ENCODE measurements around the gene MRPL51. TPM values are rescaled to one million over a fixed set of nuclear protein-coding genes. Genes with fewer than 3 reads are reported as not detected.

The MRPL51 gene
- total RNA-seq: 134 TPM

DNA sequence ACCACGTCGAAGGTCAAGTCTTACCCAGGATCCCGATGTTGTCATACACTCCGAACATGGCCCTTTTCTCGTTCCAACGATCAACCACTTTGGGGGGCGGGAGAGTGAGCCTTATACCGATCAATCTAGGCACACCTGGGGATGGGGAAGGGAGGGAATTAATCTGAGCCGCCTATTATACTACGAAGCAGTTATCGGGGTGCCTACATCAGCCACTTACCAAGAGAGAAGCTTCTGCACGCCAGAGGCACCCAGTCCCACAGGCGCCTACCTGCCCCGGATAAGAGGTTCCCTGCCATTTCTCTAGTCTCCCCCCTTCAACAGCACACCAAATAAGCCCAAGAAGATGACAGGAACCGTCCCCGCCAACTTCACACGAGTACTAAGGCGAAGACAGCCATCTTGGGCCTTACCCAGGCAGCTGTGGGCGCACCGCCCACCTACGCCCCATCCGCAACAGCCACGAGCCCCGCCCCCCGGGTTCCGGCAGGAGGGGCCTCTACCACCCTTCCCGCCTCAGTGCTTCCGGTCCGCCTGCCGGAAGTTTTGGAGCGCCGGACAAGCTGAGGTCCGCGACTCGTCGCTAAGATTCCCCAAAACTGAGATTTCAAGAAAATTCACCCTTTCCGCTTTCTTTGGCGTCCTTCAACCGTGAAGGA is at the start of gene MRPL51:
MRPL51 (minus strand) TSS at position 425 of the 659 bp plus-strand sequence; CDS start at position 299, 126 bp downstream.
- DNase-seq (ENCODE audit: low spot score): peak; percentile 97

- peak; percentile 73 for DNase-seq (ENCODE audit: low spot score)
These were observed 49.3 kb upstream of the MRPL51 start for GRCh38 chr12:6542209-6543009.

GRCh38 chr12:6541371-6542165 is 48.5 kb upstream of the MRPL51 start:
- no peak for DNase-seq (ENCODE audit: low spot score)

DNA sequence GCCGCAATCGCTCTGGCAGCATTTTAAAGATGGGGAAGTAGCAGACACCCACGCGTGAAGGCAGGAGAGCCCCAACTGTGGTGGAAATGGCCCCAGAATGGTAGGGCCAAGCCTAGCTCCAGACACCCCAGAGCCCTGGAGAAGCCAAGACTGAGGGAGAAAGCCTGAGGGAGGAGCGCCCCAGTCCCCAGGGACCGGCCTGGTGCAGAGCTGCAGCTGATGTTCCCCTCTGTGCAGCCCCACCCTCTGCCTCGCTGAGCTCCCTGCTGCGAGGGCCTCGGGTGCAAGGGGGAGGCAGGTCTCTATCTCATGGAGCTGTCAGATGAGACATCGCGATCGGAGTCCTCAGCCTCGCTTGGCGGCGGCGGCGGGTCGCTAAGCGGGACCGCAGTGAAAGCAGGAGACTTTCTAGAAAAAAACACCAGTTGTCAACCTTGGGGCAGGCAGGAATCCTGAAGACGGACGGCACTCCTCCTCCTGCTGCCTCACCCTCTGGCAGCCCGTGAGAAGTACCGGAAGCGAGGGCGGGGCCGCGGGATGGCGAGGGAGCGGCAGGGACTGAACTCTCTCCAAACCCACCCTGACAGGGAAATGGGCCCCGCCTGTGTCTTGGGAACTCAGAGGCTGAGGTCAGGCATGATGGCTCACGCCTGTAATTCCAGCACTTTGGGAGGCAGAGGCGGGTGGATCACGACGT is 47.3 kb upstream of the MRPL51 start:
- DNase-seq (ENCODE audit: low spot score): peak; percentile 87

DNA sequence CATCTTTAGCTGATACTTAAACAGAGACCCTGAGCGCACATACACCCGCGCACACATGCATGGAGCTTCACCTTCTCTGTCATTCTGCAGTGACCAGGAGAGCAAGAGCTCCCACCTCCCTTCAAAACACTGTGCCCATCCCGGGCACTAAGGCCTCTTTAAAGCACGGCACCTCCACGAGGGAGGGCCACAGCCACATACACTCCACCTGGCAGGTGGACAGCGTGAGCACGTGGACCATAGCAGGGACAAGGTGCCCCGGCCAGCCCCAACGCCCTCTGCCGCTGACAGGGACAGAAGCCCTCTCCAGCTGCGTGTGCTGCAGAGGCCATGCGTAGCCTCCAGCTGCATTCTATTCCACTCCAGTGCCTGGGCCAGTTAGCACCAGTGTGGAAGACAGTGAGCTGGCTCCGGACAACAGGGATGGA is 46.7 kb upstream of the MRPL51 start:
- no peak for DNase-seq (ENCODE audit: low spot score)

DNA sequence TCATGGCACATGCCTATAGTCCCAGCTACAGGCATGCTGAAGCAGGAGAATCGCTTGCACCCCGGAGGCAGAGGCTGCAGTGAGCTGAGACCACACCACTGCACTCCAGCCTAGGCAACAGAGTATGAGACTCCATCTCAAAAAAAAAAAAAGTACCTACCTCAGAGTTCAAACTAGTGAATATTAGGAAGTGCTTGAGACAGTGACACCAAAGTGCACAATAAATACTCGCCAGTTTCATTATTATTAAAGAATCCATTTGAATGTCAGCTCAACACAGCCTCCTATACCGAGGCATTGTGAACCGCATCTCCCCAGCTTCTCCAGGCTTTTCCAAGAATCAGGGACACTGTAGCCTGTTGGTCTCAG is 46.2 kb upstream of the MRPL51 start:
- DNase-seq (ENCODE audit: low spot score): no peak

DNA sequence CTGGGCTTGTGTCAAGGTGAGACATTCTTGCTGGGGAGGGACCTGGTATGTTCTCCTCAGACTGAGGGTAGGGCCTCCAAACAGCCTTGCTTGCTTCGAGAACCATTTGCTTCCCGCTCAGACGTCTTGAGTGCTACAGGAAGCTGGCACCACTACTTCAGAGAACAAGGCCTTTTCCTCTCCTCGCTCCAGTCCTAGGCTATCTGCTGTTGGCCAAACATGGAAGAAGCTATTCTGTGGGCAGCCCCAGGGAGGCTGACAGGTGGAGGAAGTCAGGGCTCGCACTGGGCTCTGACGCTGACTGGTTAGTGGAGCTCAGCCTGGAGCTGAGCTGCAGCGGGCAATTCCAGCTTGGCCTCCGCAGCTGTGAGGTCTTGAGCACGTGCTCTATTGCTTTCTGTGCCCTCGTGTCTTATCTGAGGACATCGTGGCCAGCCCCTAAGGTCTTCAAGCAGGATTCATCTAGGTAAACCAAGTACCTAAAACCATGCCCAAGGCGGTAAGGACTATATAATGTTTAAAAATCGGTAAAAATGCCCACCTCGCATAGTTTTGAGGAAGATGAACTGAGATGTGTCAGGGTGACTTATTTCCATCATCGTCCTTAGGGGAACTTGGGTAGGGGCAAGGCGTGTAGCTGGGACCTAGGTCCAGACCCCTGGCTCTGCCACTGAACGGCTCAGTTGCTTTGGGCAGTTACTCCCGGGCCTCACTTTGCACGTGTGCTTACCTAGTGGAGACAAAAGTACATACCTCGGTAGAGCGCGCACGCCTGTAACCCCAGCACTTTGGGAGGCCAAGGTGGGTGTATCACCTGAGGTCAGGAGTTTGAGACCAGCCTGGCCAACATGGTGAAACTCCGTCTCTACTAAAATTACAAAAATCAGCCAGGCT is 45.6 kb upstream of the MRPL51 start:
- DNase-seq (ENCODE audit: low spot score): no peak

GRCh38 chr12:6537580-6538419 is 44.7 kb upstream of the MRPL51 start:
- peak; percentile 84 for DNase-seq (ENCODE audit: low spot score)

DNA sequence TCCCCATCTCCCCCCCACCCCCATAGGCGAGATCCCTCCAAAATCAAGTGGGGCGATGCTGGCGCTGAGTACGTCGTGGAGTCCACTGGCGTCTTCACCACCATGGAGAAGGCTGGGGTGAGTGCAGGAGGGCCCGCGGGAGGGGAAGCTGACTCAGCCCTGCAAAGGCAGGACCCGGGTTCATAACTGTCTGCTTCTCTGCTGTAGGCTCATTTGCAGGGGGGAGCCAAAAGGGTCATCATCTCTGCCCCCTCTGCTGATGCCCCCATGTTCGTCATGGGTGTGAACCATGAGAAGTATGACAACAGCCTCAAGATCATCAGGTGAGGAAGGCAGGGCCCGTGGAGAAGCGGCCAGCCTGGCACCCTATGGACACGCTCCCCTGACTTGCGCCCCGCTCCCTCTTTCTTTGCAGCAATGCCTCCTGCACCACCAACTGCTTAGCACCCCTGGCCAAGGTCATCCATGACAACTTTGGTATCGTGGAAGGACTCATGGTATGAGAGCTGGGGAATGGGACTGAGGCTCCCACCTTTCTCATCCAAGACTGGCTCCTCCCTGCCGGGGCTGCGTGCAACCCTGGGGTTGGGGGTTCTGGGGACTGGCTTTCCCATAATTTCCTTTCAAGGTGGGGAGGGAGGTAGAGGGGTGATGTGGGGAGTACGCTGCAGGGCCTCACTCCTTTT is 44.0 kb upstream of the MRPL51 start:
- no peak for DNase-seq (ENCODE audit: low spot score)

DNA sequence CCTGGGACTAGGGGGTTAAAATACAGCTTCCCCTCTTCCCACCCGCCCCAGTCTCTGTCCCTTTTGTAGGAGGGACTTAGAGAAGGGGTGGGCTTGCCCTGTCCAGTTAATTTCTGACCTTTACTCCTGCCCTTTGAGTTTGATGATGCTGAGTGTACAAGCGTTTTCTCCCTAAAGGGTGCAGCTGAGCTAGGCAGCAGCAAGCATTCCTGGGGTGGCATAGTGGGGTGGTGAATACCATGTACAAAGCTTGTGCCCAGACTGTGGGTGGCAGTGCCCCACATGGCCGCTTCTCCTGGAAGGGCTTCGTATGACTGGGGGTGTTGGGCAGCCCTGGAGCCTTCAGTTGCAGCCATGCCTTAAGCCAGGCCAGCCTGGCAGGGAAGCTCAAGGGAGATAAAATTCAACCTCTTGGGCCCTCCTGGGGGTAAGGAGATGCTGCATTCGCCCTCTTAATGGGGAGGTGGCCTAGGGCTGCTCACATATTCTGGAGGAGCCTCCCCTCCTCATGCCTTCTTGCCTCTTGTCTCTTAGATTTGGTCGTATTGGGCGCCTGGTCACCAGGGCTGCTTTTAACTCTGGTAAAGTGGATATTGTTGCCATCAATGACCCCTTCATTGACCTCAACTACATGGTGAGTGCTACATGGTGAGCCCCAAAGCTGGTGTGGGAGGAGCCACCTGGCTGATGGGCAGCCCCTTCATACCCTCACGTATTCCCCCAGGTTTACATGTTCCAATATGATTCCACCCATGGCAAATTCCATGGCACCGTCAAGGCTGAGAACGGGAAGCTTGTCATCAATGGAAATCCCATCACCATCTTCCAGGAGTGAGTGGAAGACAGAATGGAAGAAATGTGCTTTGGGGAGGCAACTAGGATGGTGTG is 43.1 kb upstream of the MRPL51 start:
- no peak for DNase-seq (ENCODE audit: low spot score)

- DNase-seq (ENCODE audit: low spot score): no peak
These were observed 42.6 kb upstream of the MRPL51 start for GRCh38 chr12:6535697-6535946.

DNA sequence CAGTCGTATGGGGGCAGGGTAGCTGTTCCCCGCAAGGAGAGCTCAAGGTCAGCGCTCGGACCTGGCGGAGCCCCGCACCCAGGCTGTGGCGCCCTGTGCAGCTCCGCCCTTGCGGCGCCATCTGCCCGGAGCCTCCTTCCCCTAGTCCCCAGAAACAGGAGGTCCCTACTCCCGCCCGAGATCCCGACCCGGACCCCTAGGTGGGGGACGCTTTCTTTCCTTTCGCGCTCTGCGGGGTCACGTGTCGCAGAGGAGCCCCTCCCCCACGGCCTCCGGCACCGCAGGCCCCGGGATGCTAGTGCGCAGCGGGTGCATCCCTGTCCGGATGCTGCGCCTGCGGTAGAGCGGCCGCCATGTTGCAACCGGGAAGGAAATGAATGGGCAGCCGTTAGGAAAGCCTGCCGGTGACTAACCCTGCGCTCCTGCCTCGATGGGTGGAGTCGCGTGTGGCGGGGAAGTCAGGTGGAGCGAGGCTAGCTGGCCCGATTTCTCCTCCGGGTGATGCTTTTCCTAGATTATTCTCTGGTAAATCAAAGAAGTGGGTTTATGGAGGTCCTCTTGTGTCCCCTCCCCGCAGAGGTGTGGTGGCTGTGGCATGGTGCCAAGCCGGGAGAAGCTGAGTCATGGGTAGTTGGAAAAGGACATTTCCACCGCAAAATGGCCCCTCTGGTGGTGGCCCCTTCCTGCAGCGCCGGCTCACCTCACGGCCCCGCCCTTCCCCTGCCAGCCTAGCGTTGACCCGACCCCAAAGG is 42.1 kb upstream of the MRPL51 start:
- peak; percentile 66 for DNase-seq (ENCODE audit: low spot score)

DNA sequence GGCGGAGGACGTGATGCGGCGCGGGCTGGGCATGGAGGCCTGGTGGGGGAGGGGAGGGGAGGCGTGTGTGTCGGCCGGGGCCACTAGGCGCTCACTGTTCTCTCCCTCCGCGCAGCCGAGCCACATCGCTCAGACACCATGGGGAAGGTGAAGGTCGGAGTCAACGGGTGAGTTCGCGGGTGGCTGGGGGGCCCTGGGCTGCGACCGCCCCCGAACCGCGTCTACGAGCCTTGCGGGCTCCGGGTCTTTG is 41.6 kb upstream of the MRPL51 start:
- no peak for DNase-seq (ENCODE audit: low spot score)

GRCh38 chr12:6533923-6534694 is 41.0 kb upstream of the MRPL51 start, which contains the start of gene GAPDH:
TSS of gene GAPDH (plus strand) at chr12:6534517. CDS start at chr12:6534833, 316 bp downstream.
- peak; percentile 95 for DNase-seq (ENCODE audit: low spot score)

GRCh38 chr12:6533653-6533922 is 40.5 kb upstream of the MRPL51 start:
- DNase-seq (ENCODE audit: low spot score): no peak

GRCh38 chr12:6532927-6533652 is 40.0 kb upstream of the MRPL51 start:
- peak; percentile 65 for DNase-seq (ENCODE audit: low spot score)
